GM18907 (cell line): ENCODE data around the gene GRAMD2B.
"Not testable (repeated sequence)": the region's sequence is repeated elsewhere in the genome, so short reads cannot be mapped to it uniquely, and the experiment has no call there.

ENCODE experiments used
- ATAC-seq: cut with Tn5 transposase; IDR thresholded peaks from one replicate; pipeline ENCODE4 v1.9.1; 2021; ENCODE audit warnings: mild to moderate bottlenecking, moderate library complexity; ENCODE audit not compliant: unreplicated experiment

Gene GRAMD2B

DNA sequence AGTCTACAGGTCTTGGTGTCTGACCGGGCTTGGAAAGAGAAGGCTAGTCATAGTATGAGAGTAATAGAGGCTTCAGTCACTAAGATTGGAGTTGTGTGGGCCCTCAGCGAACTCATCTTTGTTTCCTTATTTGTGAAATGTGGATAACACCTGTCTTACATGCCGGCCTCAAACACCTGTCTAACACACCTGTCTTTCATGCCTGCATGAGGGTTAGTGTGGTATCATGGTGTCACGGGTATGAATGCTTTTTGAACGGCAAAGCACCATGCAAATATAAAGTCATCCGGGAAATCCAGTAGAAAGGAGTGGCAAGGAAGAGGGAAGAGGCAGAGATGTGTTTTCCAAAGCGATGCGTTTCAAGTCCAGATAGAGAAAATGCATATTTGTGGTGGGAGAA is 25.5 kb downstream of the GRAMD2B start:
- ATAC-seq = no peak

DNA sequence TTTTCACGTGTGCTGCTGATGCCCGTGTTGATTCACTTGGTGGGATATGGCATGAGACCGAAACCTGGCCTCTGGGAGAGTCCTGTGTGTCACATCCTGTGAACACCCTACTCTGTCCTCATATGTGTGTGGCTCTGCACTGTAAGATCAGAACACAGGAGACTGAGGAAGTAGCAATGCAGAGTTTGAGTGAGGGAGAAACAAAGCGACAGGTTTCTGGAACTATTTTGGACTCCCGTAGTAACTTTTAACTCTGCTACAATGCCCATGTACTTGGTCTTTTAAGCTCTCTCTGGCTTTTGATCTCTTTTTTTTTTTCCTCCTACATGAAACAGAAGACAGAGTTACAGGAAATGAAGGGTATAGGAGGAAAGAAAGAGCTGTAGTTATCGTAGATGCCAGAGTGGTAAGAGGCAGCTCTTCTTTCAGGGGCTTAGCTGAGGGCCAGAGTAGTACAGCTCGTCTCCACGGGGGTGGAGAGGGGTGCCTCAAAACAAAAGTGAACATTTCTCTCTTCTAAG is 26.6 kb downstream of the GRAMD2B start:
- peak; percentile 88 for ATAC-seq

DNA sequence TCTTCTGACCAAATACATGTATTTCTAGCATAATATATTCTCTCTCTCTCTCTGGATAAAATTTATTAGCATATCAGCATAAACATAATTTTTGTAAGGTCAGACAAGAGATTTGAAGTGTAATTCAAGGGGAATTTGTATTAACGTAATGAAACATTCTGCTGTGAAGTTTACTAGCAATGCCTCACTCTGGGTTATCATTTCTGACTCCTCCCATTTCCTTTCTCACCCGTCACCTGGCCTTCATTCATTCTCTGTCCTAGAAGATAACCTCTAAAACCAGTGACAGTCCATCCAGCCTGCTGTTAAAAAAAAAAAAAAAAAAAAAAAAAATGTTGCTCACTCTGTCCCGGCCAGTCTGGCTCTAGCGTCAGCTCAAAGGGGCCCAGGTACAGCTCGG is 27.1 kb downstream of the GRAMD2B start:
- peak; percentile 64 for ATAC-seq

DNA sequence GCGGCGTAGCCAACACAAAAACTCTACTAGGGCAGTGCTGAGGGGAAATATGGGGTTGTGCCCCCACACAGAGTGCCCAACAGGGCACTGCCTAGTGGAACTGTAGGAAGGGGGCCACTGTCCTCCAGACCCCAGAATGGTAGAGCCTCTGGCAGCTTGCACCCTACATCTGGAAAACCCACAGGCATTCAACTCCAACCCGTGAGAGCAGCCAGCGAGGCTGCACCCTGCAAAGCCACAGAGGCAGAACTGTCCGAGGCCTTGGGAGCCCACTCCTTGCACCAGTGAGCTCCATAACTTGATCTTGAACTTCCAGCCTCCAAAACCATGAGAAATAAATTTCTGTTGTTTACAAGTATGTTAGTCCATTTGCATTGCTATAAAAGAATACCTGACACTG is 27.7 kb downstream of the GRAMD2B start:
- ATAC-seq = no peak

DNA sequence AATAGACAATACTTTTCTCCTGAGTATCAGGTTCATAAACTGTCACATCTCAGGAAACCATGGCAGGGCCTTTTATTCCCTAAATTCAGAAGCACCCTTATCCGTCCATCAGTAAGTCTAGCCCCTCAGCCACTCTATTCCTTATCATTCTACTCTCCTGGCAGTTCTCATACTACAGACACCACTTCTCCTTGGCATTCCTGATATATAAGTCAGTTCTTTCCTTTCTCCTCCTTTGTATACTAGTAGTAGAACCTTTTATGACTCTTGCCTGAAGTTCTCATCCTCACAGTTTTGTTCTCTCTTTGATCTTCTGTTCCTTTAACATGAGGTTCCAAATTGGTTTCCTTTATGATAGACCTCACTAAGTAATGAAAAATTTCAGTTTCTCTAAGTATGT is 29.3 kb downstream of the GRAMD2B start:
- no peak for ATAC-seq

DNA sequence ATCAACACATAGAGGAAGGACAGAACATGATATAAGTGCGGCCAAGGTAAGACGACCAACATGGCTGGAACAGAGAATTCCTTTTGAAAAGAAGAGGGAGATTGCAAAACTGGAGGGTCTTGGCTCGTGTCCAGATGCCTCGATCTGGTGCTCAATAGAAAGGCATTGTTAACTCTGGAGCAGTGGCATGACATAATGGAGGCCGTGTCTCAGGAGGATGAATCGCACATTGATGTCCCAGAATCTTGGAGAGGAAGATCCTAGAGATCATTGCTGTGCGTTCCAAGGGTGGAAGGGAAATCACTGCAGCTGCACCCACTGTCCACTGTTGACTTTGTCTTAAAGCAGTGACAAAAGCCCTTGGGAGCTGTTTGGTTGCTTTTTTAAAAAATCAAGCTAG is 30.9 kb downstream of the GRAMD2B start:
- no peak for ATAC-seq

DNA sequence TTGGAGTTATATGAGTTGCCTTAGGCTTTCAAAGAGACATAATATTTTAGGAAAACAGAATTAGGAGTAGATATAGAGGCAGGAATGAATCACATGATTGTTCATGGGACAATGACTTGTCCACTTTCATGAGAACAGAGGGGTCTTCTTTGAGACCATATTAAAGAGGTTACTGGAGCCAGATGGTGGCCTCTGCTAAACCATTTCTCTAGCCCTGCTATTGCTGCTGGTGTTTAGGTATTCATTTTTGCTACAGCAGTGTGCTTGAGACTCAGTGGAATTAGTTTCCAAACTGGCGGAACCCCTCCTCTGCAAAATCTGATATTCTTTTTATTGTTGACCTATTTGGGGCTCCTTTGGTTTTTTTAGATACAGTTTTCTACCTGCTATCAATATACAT is 31.3 kb downstream of the GRAMD2B start:
- ATAC-seq = no peak

DNA sequence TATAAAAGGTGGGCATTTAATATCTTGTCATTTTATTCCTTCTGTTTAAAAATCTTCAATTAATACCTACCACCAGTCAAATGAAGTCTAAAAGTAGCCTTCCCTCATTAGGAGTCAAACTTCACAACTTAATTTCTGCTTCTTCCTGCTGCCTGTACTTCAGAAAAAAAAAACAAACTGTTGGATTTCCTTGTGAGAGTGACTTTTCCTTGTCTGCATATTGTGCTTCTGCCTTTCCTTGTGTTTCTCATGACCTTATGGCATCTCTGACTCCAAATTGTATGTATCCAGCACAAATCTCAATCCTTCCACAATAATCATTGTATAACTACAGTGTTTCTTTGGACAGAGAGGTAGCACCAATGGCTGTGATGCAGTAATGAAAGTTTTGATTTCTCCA is 32.1 kb downstream of the GRAMD2B start:
- ATAC-seq = no peak

DNA sequence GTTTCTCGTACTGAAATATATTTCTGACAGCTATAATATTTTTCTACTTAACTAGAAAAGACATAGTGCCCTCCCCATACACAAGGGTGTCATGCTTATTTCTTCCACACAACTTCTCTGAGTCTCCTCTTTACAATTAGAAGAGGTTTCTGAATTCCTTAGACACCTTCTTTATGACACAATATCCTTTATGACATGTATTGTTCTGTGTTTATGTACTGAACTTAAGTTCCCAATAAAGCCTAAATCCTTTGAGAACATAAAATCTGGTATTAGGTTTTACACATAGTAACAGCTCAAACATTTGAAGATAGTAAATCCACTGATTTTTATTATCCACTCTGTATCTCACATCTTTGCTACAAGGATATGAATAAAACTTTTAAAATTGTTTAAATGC is 32.5 kb downstream of the GRAMD2B start:
- no peak for ATAC-seq

DNA sequence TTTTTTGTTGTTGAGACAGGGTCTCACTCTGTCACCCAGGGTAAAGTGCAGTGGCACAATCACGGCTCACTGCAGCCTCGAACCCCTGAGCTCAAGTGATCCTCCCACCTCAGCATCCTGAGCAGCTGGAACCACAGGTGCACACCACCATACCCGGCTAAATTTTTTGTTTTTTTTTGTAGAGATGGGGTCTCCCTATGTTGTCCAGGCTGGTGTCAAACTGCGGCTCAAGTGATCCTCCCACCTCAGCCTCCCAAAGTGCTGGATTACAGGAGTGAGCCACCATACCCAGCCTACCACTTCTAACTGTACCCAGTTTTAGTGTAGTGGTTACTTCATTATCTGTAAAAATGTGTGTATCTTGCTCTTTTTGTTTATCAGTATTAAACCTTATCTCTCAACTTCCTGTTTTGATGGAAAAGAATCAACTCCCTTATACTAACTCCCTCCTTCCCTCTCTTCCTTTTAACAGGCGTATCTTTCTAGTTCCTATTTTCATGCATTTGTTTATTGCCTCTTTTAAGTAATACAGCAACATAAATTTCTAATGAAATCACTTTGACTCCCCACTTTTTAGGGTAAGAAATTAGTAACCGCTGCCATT is 33.1 kb downstream of the GRAMD2B start:
- no peak for ATAC-seq

DNA sequence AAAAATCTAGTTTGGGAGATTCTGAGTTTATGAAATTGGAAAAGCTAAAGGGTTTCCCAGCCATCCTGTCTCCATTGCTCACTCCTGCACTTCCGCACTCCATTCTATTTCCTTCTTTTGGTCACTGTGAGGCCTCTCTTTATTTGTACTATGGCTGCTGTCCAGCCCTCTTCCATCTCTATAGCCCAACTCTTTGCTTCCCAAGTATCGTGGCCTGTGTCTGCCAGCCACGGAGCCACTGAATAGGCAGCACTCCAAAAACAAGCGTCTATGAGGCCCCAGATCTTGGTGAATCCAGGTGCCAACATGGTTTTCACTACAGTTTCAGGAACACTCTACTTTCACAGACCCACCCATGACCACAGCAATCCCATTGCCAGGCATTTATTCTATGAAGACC is 37.2 kb downstream of the GRAMD2B start:
- no peak for ATAC-seq

DNA sequence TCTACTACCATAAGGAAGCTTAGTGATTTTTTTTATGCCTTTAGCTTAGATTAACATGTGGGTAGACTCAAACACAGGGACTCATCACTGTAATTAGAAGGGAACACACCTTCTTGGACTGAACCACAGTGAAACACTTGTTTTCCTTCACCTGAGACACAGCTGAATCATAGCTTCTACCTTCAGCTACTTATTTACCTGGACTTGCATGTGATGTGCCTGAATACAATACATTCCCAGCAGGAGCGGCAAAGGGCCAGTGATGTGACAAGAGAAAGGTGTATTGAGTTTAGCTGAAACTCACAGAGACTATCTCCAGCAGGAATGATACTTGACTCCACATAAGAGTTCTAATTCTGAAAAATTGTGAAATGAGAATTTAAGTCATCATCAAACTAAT is 37.8 kb downstream of the GRAMD2B start:
- ATAC-seq = no peak

DNA sequence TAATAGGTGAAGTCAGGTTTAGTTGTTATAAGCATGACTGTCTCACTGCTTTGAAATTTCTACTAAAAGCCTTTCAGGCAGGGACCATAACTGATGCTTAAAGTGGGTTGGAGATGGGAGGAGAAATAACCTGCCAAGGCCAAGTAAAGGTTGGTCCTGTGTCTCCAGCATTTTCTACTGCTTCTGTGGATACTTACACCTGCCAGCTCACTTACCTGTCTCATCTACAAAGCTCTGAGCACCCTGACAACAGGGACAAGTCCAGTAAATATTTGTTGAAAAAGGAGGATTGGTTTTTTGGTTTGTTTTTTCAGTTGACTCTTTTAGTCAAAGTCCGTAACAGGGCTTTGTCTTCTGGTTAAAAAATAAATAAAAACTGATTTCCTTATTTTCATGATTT is 38.6 kb downstream of the GRAMD2B start:
- peak; percentile 18 for ATAC-seq

DNA sequence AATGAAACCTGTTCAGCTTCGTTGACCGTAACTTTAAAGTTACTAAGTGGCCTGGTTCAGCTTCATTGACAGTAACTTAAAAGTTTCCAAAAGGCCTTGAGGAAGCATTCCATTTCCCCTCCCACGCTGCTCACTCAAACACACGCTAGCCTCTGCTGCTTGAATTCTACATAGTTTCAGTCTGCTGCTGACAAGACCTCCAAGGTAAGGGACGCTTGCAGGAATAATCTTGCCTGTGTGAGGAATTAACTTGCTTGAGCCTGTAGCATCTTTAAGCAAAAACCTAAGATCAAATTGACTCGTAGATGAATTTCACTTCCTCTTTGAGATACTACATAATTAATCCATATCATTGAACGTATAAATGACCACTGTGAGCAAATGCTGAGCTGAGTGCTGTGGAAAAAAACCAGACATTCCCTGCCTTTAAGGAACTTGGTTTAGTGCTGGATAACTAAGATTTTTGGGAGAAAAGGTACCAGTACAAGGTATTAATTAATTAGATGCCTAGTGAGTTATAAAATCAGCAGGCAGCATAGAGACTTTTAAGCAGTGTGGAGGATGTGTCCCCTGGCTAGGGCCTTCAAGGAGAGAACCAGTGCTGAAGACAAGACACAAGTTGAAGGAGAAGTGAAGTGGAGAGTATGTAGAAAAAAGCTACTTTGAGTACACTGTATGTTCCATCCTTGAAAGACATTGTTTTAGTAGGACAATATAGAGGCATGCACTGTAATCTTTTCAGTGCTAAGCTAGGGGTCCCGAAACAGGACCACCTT is 39.2 kb downstream of the GRAMD2B start:
- ATAC-seq = peak; percentile 69

DNA sequence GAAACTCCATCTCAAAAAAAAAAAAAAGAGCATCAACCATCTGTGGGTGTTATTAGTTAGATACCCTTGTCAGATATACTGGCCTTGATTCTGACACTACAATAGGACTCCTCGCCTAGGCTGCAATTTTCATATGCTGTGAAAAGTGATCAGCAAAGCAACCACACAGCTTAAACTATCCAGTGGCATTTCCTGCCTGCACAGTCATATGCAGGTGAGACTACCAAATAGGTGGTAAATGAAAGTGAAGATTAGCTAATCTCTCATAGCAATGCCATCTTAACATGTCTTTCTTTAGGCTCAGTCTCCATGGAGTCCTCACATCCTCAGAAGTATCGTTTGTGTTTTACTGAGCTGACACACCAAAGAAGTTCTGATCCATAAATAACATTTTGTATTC is 40.8 kb downstream of the GRAMD2B start:
- peak; percentile 51 for ATAC-seq

DNA sequence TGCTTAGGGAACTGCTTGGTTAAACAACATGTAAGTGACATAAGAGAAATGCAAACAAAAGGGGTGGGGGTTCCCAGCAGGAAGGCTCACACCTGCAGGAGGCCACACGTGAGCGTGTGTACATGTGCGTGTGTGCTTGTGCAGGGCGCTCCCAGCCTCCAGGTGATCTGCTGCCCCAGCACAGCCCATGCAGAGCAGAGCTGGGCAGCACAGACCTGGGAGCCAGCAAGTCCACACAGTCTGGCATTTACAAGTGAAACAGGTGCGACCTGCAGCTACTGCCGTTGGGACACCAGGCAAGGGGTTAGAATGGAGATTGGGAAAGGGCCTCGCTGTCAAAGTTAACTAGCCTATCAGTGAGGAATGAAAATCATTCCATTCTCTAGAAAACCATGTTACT is 41.8 kb downstream of the GRAMD2B start:
- ATAC-seq = no peak

DNA sequence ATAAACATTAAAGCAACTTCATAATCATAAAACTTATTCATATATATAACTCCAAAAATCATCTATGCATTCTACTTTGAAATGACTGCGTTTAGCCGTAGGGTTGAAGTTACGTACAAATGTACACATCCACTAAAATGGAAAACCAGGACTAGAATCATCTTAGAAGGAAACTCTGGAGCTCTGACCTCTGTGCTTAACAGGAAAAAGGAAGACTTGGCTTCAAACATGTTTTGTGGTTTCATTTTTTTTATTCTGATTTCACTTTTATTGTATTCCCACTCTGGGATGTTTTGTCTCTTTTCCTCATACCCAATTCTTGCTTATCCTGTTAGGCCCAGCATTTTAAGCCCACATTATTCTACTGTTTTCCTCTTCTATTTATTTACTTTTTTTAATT is 44.9 kb downstream of the GRAMD2B start:
- ATAC-seq = no peak

DNA sequence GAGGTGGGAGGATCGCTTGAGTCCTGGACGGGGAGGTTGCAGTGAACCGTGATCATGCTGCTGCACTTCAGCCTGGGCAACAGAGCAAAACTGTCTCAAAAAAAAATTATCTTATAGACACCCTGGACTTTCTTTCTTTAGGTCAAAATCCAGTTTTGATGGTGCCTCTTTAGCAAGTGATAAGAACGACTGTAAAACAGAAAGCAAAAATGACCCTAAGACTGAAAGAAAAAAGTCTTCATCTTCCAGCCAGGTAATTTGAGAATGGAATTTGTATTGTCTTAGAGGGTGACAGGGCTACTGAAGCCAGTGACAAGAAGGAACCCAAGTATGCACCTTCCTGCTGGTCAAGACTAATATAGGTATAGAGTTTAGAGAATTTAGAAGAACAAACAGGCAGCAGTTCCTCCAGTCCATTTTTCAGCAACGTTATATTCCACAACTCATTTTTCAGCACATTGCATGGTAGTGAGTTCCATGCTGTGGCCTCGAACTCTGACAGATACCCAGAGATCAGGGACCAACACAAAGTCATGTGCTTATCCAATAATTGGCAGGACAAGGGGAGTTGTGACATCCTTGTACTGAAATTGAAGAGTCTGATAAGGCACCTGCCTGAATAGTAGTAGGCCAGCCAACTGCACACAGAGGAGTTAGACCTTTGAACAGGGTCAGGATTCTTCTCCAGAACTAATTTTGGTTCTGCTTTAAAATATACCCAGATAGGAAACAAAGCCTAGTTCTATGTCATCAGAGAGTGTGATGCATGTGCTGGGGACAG is 46.5 kb downstream of the GRAMD2B start:
- no peak for ATAC-seq

DNA sequence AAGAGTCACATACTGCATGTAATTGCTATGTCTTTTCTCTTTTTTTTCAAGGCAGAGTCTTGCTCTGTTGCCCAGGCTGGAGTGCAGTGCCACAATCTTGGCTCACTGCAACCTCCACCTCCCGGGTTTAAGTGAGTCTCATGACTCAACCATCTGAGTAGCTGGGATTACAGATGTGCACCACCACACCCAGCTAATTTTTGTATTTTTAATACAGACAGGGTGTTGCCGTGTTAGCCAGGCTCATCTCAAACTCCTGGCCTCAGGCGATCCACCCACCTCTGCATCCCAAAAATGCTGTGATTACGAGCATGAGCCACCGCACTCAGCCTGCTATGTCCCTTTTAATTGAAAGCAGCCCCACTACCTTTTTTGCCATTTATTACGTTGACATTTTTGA is 47.3 kb downstream of the GRAMD2B start:
- not testable (repeated sequence) for ATAC-seq

DNA sequence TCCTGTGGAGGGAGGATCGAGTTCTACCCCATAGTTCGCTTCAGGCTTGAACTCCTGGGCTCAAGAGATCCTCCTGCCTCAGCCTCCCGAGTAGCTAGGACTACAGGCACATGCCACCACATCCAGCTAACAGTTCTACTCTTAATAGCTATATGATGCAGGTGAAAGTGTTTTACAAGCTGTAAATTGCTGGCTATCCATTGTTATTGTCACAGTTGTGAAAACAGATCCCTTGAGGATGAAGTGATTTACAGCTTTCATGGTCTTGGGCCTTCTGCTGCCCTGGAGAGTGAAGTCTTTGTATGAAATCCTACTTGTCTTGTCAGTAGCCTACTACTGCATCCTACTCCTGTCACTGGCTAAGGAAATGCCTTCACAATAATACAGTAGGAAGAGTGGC is 48.0 kb downstream of the GRAMD2B start:
- no peak for ATAC-seq

DNA sequence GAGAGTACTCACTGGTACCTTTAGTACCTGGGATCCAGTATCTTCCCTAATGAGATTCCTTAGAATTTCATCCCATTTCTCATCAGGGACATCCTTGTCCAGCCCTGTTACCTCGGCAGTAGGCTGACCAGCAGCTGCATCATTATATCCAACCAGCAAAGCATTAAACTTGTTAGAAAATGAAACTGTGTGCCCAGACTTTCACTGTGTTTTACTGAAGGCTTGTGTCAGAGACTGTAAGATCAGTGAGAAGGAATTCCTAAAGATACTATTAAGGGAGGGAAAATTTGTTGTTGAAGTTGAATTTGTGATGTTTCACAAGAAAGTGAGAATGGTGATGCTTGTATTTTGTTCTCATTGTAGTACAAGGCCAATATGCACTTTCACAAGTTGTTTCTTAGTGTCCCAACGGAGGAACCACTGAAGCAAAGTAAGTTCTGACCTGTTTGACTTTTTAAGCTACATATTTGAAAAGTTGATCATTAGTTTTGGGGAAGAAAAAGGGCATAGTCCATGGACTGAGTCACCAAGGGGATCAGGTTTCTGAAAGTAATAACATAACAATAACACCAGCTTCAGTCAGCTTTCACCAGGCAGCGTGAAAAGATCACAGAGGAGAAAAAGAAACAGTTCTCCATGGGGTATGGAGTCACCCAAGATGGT is 48.8 kb downstream of the GRAMD2B start:
- no peak for ATAC-seq
